HL-60/S4 treated with retinoic acid at 250 ng/mL for 4 days and 3 days (cell line): ENCODE measurements around the gene TMOD1.
"Not testable (repeated sequence)": the region's sequence is repeated elsewhere in the genome, so short reads cannot be mapped to it uniquely, and the experiment has no call there.

Experiments used
- in situ Hi-C: fragments of 300-500 bp; cut with MboI; formaldehyde crosslinking; loops from 2 replicates; pipeline ENCODE4 v1.7.0; 2022; ENCODE audit warnings: low sequenced_read_pairs

Gene TMOD1

GRCh38 chr9:97586909-97587308, 85.4 kb downstream of the TMOD1 start:
- in situ Hi-C loops = not testable (repeated sequence)

GRCh38 chr9:97591535-97591934, 90.1 kb downstream of the TMOD1 start:
- in situ Hi-C loops = loop anchor here (10.0 kb wide), 1 partner anchor 117 kb away; no protein-coding TSS in a partner anchor

- in situ Hi-C loops = loop anchor here (10.0 kb wide), 1 partner anchor 117 kb away; no protein-coding TSS in a partner anchor
These were observed 90.7 kb downstream of the TMOD1 start for GRCh38 chr9:97592126-97592525.

GRCh38 chr9:97593960-97594359, 92.5 kb downstream of the TMOD1 start:
- in situ Hi-C loops = loop anchor here (10.0 kb wide), 1 partner anchor 119 kb away; no protein-coding TSS in a partner anchor

- in situ Hi-C loops = loop anchor here (10.0 kb wide), 1 partner anchor 120 kb away; no protein-coding TSS in a partner anchor
These were observed 93.0 kb downstream of the TMOD1 start for GRCh38 chr9:97594381-97594921.

GRCh38 chr9:97596906-97597305, 95.4 kb downstream of the TMOD1 start:
- in situ Hi-C loops = loop anchor here (10.0 kb wide), 1 partner anchor 122 kb away; no protein-coding TSS in a partner anchor

GRCh38 chr9:97598461-97599288, 97.2 kb downstream of the TMOD1 start:
- in situ Hi-C loops = loop anchor here (10.0 kb wide), 1 partner anchor 124 kb away; no protein-coding TSS in a partner anchor

GRCh38 chr9:97599314-97599846, 97.9 kb downstream of the TMOD1 start:
- in situ Hi-C loops = loop anchor here (10.0 kb wide), 1 partner anchor 125 kb away; no protein-coding TSS in a partner anchor

GRCh38 chr9:97600531-97601227, 99.2 kb downstream of the TMOD1 start:
- in situ Hi-C loops = loop anchor here (25.0 kb wide), 2 partner anchors 213 to 738 kb away; partner anchors contain the start of gene ZNF782

- in situ Hi-C loops = loop anchor here (25.0 kb wide), 2 partner anchors 214 to 739 kb away; partner anchors contain the start of gene ZNF782
These were observed 99.9 kb downstream of the TMOD1 start for GRCh38 chr9:97601228-97601898.

GRCh38 chr9:97602430-97602829, 101.0 kb downstream of the TMOD1 start:
- in situ Hi-C loops = loop anchor here (25.0 kb wide), 2 partner anchors 215 to 740 kb away; partner anchors contain the start of gene ZNF782

- in situ Hi-C loops = loop anchor here (25.0 kb wide), 2 partner anchors 218 to 743 kb away; partner anchors contain the start of gene ZNF782
These were observed 103.6 kb downstream of the TMOD1 start for GRCh38 chr9:97604901-97605645.

- in situ Hi-C loops = loop anchor here (25.0 kb wide), 2 partner anchors 228 to 753 kb away; partner anchors contain the start of gene ZNF782
These were observed 114.1 kb downstream of the TMOD1 start for GRCh38 chr9:97615439-97616072.

GRCh38 chr9:97617939-97618416, 116.5 kb downstream of the TMOD1 start:
- in situ Hi-C loops = loop anchor here (25.0 kb wide), 2 partner anchors 231 to 756 kb away; partner anchors contain the start of gene ZNF782

GRCh38 chr9:97620063-97620462, 118.6 kb downstream of the TMOD1 start:
- in situ Hi-C loops = loop anchor here (25.0 kb wide), 2 partner anchors 233 to 758 kb away; partner anchors contain the start of gene ZNF782

- in situ Hi-C loops = loop anchor here (25.0 kb wide), 2 partner anchors 235 to 760 kb away; partner anchors contain the start of gene ZNF782
These were observed 121.0 kb downstream of the TMOD1 start for GRCh38 chr9:97622483-97622882.

- in situ Hi-C loops = loop anchor here (25.0 kb wide), 2 partner anchors 237 to 762 kb away; partner anchors contain the start of gene ZNF782
These were observed 122.5 kb downstream of the TMOD1 start for GRCh38 chr9:97623946-97624345.

- in situ Hi-C loops = no loop called here
These were observed 124.2 kb downstream of the TMOD1 start for GRCh38 chr9:97625620-97626019.
